Measurements from ENCODE around the gene PPP2R1A.
"Not testable (repeated sequence)": the region's sequence is repeated elsewhere in the genome, so short reads cannot be mapped to it uniquely, and the experiment has no call there.

Gene PPP2R1A

DNA sequence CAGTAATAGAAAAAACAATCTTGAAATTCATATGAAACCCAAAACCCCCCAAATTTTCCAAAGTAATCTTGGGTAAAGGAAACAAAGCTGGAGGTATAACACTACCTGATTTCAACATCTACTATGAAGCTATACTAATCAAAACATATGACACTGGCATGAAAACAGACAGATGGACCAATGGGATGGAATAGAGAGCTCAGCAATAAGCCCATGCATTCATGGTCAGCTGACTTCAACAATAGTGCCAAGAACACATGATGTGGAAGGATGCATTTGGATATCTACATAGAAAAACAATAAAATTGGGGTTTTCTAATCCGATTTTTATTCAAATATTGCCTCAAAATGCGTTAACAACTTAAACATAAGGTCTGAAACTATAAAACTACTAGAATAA is 47.3 kb downstream of the PPP2R1A start:
- in situ Hi-C loops (cut with MboI; ENCODE audit: low sequenced_read_pairs) = no loop called here

DNA sequence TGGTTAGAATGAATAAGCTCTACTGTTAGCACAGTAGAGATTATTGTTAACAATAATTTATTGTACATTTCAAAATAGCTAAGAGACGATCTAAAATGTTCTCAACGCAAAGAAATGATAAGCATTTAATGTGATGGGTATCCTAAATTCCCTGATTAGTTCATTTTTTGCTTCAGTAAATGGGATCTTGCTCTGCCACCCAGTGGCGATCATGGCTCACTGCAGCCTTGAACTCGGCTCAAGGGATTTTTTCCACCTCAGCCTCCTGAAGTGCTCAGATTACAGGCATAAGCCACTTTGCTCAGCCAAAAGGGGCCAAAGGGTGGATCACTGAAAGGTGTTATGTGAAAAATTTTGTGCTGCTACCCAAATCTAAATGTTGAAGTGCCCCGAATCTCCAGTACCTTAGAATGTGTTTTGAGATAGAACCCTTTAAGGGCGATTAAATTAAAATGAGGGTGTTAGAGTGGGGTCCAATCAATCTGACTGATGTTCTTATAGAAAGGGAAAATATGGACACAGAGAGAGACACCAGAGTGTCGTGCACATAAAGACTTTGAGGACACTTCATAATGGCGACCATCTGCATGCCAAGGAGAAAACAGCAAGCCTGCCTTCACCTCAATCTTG is 48.0 kb downstream of the PPP2R1A start:
- in situ Hi-C loops (cut with MboI; ENCODE audit: low sequenced_read_pairs) = no loop called here

DNA sequence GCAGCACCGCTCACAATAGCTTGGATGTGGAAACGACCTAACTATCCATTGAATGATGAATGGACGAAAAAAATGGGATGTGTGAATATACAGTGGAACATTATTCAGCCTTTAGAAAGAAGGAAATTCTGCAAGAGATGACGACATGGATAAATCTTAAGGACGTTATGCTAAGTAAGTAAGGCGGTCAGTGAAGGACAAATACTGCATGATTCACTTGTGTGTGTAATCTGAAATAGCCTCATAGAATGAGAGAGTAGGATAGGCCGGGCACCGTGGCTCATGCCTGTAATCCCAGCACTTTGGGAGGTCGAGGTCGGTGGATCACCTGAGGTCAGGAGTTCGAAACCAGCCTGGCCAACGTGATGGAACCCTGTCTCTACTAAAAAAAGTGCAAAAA is 54.2 kb downstream of the PPP2R1A start:
- in situ Hi-C loops (cut with MboI; ENCODE audit: low sequenced_read_pairs) = no loop called here

DNA sequence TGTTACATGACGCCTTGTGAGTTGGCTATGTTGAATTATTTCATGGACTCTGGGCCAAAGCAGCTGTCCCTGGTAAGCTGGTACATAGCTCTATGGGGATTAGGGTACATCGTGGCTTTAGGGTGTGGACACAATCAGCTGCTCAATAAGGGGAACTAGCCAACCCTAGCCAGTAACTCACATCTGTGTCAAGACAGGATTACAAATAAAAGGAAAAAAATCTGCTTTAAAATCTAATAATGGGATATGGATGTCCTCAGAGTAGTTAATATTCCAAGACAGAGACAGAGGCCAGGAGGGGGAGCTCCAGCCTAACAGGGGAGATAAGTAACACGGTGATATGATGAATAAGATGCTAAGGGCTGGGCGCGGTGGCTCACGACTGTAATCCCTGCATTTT is 58.4 kb downstream of the PPP2R1A start:
- in situ Hi-C loops (cut with MboI; ENCODE audit: low sequenced_read_pairs) = no loop called here

DNA sequence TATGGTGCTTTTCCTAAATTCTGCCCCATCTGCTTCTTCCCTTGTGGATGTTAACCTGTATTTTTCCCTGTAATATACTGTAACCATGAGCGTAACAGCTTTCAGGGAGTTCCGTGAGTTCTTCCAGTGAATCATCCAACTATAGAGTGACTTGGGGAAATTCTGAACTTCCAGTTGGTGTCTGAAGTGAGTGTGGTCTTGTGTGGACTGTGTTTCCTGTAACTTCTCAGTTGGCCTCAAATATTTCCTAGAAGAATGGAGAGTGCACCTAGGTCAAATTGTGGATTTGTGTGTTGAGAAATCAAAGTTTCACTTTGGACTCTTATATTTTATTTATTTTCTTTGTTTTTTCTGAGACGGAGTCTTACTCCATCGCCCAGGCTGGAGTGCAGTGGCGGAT is 68.6 kb downstream of the PPP2R1A start:
- in situ Hi-C loops (cut with MboI; ENCODE audit: low sequenced_read_pairs) = no loop called here

DNA sequence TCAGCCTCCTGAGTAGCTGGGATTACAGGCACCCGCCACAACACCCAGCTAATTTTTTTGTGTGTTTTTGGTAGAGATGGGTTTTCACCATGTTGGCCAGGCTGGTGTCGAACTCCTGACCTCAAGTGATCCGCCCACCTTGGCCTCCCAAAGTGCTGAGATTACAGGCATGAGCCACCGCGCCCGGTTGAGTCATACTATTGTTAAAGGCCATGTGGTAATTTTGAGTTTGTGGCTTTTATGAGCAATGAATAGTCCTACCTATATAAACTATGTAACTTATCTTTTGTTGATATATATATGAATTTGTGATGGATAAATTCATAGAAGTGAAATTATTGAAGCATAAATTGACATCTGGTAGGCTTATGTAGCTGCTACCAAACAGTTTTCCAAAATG is 75.7 kb downstream of the PPP2R1A start:
- in situ Hi-C loops (cut with MboI; ENCODE audit: low sequenced_read_pairs) = not testable (repeated sequence)

DNA sequence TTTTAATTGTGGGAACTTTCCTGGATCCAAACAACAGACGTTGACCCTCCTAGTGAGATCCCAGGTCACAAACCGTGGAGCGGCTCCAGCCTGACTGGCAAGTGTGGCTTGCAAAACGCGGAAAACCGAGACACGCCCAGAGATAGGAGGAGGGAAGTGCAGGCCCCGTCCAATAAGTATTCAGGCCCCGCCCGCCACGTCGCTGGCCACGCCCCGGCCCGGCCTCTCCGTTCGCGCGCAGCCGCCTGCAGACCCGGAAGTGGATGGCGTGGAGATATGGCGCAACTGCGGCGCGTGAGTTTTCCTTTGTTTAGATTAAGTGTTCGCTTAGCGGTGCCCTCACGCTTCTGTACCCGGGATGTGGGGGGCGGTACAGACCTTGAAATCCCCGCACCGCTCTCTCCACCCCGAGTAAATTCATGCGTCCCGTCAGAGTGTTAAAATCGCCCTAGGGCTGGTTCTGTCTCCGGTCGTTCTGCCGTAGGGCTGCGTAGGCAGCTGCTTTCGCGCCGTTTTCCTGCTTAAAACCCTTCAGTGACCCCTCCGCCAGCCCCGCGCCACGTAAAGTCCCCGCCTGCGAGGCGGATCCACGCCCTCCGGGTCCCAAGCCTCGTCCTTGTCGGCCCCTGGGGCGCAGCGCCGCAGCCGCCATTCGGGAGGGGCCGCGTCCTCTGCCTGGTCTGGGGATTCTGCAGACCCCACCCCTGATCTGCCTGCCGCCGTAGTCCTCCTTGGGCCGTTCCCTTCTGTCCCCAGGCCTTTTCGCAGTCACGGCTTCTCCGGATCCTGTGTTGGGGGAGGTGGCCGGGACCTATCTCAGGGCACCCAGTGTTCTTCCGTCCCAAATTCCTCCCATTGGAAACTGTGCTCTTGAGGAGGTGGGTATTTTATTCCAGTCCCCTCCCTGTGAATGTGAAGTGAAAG is 79.7 kb downstream of the PPP2R1A start, which contains the start of gene ZNF766:
TSS of gene ZNF766 (plus strand) at position 250 of the 924 bp plus-strand sequence. CDS start at position 277, 27 bp downstream.
- in situ Hi-C loops (cut with MboI; ENCODE audit: low sequenced_read_pairs) = no loop called here

DNA sequence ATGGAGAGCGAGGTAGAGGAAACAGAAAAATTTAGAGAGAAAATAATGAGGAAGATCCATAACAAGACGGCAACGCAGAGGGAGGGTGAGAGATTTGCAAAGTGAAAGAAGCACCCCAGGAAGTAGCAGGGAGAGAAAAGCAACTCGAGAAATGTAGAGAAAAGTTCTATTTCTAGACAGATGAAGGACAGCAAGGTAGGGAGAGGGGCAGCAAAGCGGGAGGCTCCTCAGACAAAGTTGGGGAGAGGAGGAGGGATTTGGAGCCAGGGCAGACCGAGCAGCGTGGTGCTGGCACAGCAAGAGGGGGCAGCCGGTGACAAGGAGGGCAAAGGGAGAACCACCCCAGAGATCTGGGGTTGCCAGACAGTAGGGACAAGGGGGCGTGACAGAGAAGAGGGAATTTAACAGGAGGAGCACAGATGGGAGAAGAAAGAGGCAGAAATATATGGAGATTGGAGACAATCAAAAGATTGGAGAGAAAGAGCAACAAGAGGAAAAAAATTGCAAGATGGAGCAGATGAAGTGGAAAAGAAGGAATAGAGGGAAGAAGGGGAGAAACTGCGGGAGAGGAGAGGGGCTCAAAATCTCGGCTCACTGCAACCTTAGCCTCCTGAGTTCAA is 80.5 kb downstream of the PPP2R1A start:
- in situ Hi-C loops (cut with MboI; ENCODE audit: low sequenced_read_pairs) = no loop called here

DNA sequence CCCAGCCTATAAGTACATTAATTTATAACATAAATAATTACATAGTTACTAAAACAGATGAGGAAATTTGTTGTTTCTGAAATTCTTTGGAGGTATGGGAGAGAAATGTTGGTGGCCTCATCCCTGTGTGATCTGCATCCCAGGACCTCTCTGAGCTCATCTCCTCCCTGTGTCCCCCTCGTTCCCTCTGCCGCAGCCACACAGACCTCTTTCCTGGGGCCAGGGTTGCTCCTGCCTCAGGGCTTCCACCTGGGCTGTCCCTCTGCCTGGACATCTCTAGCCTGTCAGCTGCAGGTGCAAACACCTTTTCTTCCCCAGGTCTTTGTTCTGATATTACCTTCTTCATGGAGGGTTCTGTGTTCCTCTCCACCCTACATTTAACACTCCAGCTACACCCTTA is 83.4 kb downstream of the PPP2R1A start:
- in situ Hi-C loops (cut with MboI; ENCODE audit: low sequenced_read_pairs) = no loop called here

DNA sequence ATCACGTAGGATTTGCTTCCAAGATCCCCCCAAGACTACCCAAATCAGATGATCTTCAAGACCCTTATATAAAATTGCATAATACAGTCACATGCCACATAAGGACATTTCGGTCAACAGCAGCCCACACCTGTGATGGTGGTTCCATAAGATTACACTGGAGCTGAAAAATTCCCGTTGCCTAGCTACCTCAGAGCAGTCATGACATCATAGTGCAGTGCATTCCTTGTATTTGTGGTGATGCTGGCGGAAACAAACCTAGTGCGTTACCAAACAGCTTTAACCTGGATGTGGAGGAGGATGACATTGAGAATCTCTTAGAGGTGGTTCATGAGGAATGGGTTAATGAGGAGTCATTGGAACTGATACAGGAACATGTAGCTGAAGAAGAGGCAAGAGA is 84.3 kb downstream of the PPP2R1A start:
- in situ Hi-C loops (cut with MboI; ENCODE audit: low sequenced_read_pairs) = no loop called here

DNA sequence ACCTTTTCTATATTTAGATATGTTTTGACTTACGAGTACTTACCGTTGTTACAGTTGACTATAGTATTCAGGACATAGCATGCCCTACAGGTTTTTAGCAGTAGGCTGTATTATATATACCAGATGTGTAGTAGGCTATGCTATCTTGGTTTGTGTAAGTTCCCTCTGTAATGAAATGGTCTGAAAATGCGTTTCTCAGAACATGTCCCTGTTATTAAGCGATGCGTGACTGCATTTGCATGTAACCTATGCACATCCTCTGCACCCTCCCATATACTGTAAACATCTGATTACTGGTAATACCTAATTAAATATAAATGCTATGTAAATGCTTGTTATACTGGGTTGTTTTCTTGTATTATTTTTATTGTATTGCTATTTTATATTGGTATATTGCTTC is 86.1 kb downstream of the PPP2R1A start:
- in situ Hi-C loops (cut with MboI; ENCODE audit: low sequenced_read_pairs) = no loop called here

DNA sequence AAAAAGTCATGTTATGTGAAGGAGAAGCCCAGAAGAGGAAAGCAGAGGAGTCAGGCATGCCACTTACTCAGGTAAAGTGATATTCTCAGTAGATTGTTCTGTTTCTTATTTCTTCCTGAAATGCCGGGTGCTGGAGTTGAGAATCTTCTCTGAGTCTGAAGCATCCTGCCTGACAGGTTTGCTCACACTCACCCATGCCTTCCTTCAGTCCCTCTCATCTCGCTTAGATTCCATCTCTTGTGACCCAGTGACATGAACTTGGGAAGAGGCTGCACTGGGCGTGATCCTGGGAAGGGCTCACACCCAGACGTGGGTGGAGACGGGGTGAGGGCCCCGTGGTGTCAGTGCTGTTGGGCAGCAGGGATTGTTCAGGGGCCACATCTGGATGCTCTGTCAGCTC is 87.6 kb downstream of the PPP2R1A start:
- in situ Hi-C loops (cut with MboI; ENCODE audit: low sequenced_read_pairs) = no loop called here
